ENCODE measurements around the gene DCST2. TPM values are rescaled to one million over a fixed set of nuclear protein-coding genes. Genes with fewer than 3 reads are reported as not detected.

The DCST2 gene
- total RNA-seq, 1 experiment from 2014 or later: not detected

DNA sequence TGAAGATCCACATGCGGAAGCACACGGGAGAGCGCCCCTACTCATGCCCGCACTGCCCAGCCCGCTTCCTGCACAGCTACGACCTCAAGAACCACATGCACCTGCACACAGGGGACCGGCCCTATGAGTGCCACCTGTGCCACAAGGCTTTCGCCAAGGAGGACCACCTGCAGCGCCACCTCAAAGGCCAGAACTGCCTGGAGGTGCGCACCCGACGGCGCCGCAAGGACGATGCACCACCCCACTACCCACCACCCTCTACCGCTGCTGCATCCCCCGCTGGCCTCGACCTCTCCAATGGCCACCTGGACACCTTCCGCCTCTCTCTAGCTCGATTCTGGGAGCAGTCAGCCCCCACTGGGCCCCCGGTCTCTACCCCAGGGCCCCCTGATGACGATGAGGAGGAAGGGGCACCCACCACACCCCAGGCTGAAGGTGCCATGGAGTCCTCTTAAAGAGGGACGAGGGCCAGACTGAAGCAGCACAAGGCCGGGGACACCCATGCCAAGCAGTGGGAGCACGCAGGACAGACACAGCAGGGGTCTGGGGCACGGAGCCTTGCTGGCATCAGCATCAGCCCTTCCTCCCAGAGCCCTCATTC, 17.2 kb downstream of the DCST2 start:
- H3K4me3 ChIP-seq: no peak overlapping the region
- H3K9me3 ChIP-seq (replicated peaks): no peaks in the 10 kb centered on the region
- H3K27me3 ChIP-seq: no peaks in the 10 kb centered on the region
- H3K4me1 ChIP-seq: peaks cover 6% of the 10 kb centered on the region
- no peaks in the 10 kb centered on the region for H3K36me3 ChIP-seq
- DNase-seq: no peak
- peak overlapping the region; percentile 68; the same call in 1 of the 2 replicates for H3K27ac ChIP-seq

DNA sequence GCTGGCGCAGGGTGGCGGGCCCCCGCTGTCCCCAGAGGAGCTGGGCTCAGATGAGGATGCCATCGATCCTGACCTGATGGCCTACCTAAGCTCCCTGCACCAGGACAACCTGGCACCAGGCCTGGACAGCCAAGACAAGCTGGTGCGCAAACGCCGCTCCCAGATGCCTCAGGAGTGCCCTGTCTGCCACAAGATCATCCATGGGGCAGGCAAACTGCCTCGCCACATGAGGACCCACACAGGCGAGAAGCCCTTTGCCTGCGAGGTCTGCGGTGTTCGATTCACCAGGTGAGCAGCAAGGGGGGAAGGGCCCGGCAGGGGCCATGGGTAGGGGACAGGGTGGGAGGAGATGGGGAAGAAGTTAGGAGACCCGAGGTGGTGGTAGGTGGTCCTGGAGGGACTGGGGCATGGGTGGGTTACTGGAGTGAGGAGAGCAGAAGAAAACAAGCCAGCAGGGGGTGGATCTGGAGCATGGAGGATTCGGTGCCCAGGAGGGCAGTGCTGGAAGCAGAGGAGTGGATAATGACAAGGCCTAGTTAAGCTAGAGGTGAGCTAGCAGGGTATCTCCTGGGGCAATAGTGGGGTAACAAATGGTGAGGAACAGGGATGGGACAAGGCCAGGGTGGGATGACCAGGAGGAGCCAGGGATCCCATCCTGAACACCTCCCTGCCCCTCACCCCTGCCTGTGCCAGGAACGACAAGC, 17.9 kb downstream of the DCST2 start:
- H3K36me3 ChIP-seq: no peaks in the 10 kb centered on the region
- DNase-seq: no peak
- H3K4me1 ChIP-seq: peaks cover 6% of the 10 kb centered on the region

DNA sequence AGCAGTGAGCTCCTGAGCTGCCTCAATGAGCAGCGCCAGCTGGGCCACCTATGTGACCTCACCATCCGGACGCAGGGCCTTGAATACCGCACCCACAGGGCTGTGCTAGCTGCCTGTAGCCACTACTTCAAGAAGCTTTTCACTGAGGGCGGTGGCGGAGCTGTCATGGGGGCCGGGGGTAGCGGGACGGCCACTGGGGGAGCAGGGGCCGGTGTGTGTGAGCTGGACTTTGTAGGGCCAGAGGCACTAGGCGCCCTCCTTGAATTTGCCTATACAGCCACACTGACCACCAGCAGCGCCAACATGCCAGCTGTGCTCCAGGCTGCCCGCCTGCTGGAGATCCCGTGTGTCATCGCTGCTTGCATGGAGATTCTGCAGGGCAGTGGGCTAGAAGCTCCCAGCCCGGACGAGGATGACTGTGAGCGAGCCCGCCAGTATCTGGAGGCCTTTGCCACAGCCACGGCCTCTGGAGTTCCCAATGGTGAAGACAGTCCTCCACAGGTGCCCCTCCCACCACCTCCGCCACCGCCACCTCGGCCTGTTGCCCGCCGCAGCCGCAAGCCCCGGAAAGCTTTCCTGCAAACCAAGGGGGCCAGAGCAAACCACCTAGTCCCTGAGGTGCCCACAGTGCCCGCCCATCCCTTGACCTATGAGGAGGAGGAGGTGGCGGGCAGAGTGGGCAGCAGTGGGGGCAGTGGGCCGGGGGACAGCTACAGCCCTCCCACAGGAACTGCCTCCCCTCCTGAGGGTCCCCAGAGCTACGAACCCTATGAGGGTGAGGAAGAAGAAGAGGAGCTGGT, 18.7 kb downstream of the DCST2 start:
- DNase-seq: no peak
- H3K9me3 ChIP-seq (replicated peaks): no peaks in the 10 kb centered on the region
- no peak overlapping the region for H3K27ac ChIP-seq
- no peaks in the 10 kb centered on the region for H3K36me3 ChIP-seq
- no peaks in the 10 kb centered on the region for H3K27me3 ChIP-seq
- H3K4me3 ChIP-seq: no peak overlapping the region
- H3K4me1 ChIP-seq: peaks cover 6% of the 10 kb centered on the region

More for the DNA sequence above, 17.9 kb downstream of the DCST2 start:
- Histone ChIP-seq H3K9me3 (replicated peaks) (no peaks in the 10 kb centered on the region), H3K27ac (no peak overlapping the region), H3K4me3 (no peak overlapping the region), H3K27me3 (no peaks in the 10 kb centered on the region)

DNA sequence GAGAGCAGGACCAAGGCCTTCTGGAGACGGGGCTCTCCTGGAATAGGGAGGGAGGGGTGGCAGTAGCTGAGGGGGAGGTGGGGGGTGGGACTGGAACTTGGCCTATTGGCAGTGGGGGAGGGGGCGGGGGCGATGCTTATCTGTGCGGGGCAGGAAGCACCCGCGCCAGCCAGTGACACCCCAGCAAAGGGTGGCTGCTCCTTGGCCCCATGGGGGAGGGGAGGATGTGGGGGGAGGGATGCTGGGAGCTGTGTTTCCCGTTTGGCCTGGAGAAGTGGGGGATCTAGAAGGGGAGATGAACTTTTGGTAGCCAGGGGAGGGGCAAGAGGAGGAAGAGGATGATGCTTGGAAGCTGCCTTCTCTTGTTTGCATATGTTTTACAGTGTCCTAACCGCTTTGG, 19.9 kb downstream of the DCST2 start:
- H3K4me1 ChIP-seq: peaks cover 6% of the 10 kb centered on the region
- H3K4me3 ChIP-seq: no peak overlapping the region
- no peaks in the 10 kb centered on the region for H3K9me3 ChIP-seq (replicated peaks)
- no peak for DNase-seq
- no peaks in the 10 kb centered on the region for H3K36me3 ChIP-seq
- no peaks in the 10 kb centered on the region for H3K27me3 ChIP-seq
- no peak overlapping the region for H3K27ac ChIP-seq

DNA sequence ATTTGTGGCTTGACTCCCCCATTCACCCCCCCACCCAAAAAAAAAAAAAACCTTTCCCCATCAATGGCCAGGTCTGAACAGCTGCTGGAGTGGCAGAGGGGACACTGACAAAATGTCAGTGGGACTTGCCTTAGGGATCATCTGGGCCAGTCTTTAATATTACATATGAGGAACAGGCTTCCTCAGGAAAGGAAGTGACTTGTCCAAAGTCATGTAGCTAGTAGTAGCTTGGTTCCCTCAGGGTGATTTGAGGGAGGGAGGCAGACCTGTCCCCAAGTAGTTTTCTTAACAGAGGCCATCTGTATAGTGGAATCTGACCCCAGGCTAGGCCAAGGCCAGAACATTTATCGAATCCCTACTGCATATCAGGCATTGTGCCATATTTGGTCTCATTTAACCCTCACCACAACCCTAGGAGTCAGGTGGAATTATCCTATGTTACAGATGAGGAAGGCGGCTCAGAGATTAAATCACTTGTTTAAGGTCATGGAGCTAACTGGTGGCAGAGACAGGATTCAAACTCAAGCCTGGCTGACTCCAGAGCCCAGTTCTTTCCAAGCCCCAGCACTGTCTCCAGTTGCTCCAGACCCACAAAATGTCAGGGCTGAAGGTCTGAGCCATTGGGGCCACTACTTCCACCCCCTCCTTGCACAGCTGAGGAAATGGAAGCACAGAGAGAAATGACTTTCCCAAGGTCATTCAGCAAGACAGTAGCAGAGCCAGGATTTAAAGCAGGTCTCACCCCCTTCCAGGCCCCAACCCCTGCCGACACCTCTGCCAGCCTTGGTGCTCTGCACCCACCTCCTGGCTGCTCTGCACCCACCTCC, 20.6 kb downstream of the DCST2 start:
- no peaks in the 10 kb centered on the region for H3K36me3 ChIP-seq
- H3K9me3 ChIP-seq (replicated peaks): no peaks in the 10 kb centered on the region
- no peaks in the 10 kb centered on the region for H3K27me3 ChIP-seq
- peaks cover 6% of the 10 kb centered on the region for H3K4me1 ChIP-seq
- no peak overlapping the region for H3K4me3 ChIP-seq
- no peak for DNase-seq
- H3K27ac ChIP-seq: no peak overlapping the region

- Histone ChIP-seq H3K4me3 (no peak overlapping the region), H3K4me1 (peaks cover 6% of the 10 kb centered on the region), H3K36me3 (no peaks in the 10 kb centered on the region), H3K27ac (no peak overlapping the region), H3K27me3 (no peaks in the 10 kb centered on the region), H3K9me3 (replicated peaks) (no peaks in the 10 kb centered on the region)
- DNase-seq: peak; percentile 50 to 53
Measured at GRCh38 chr1:155012026-155012546, 21.5 kb downstream of the DCST2 start.

- Histone ChIP-seq H3K27me3 (no peaks in the 10 kb centered on the region), H3K4me1 (peaks cover 1% of the 10 kb centered on the region; the same call in 1 of the 2 replicates), H3K4me3 (no peak overlapping the region), H3K27ac (no peak overlapping the region), H3K36me3 (no peaks in the 10 kb centered on the region), H3K9me3 (replicated peaks) (no peaks in the 10 kb centered on the region)
- DNase-seq: no peak
Measured at GRCh38 chr1:155011437-155012025, 22.1 kb downstream of the DCST2 start.

DNA sequence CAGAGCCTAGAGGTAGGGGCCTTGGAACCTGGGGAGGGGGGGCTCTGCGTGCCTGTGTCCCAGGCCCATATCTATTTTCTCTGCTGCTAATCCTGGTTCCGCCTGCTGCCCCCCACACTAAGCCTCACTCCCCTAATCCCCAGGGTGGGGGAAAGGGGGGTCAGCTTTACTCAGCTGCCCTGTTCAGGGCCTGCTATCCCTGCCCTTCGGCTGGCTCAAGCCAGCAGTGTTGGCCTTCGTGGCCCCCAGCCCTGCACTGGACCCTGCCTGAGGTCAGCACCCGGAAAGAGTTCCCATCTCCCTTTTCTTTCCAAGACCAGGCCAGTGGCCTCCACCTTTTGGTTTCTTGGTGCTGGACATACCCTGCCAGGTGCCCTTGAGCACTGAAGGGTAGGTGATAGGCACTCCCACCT, 22.6 kb downstream of the DCST2 start:
- Histone ChIP-seq H3K27ac (no peak overlapping the region), H3K4me3 (no peak overlapping the region), H3K4me1 (no peaks in the 10 kb centered on the region), H3K9me3 (replicated peaks) (no peaks in the 10 kb centered on the region), H3K27me3 (no peaks in the 10 kb centered on the region), H3K36me3 (no peaks in the 10 kb centered on the region)
- DNase-seq: no peak

- Histone ChIP-seq H3K4me3 (no peak overlapping the region), H3K36me3 (no peaks in the 10 kb centered on the region), H3K9me3 (replicated peaks) (no peaks in the 10 kb centered on the region), H3K4me1 (no peaks in the 10 kb centered on the region), H3K27ac (no peak overlapping the region), H3K27me3 (no peaks in the 10 kb centered on the region)
- DNase-seq: no peak
Measured at GRCh38 chr1:155010211-155010918, 23.2 kb downstream of the DCST2 start.

- no peak for DNase-seq
- Histone ChIP-seq H3K4me1 (no peaks in the 10 kb centered on the region), H3K27ac (no peak overlapping the region), H3K9me3 (replicated peaks) (no peaks in the 10 kb centered on the region), H3K36me3 (no peaks in the 10 kb centered on the region), H3K27me3 (no peaks in the 10 kb centered on the region), H3K4me3 (no peak overlapping the region)
Measured at GRCh38 chr1:155009742-155010141, 23.8 kb downstream of the DCST2 start.

GRCh38 chr1:155009221-155009711, 24.3 kb downstream of the DCST2 start:
- Histone ChIP-seq H3K4me3 (no peak overlapping the region), H3K27me3 (no peaks in the 10 kb centered on the region), H3K9me3 (replicated peaks) (no peaks in the 10 kb centered on the region), H3K4me1 (no peaks in the 10 kb centered on the region), H3K27ac (no peak overlapping the region), H3K36me3 (no peaks in the 10 kb centered on the region)
- no peak for DNase-seq

GRCh38 chr1:155008015-155008941, 25.3 kb downstream of the DCST2 start:
- Histone ChIP-seq H3K27me3 (no peaks in the 10 kb centered on the region), H3K4me3 (no peak overlapping the region), H3K27ac (no peak overlapping the region), H3K9me3 (replicated peaks) (no peaks in the 10 kb centered on the region), H3K36me3 (no peaks in the 10 kb centered on the region), H3K4me1 (no peaks in the 10 kb centered on the region)
- no peak for DNase-seq
